Testis (tissue), 3 donors: ENCODE data around the gene TMA7. TPM values are rescaled to one million over a fixed set of nuclear protein-coding genes. Genes with fewer than 3 reads are reported as not detected.
A peak's percentile ranks its signal among the peaks of the same experiment; 100 is the strongest.

ENCODE experiments used
- DNase-seq: peaks from one replicate; pipeline ENCODE4 v3.0.0-alpha.2; 2019
- H3K27ac ChIP-seq, 2 donors: fragments of 200-600 bp; sonication (generic); one replicate each; pipeline ENCODE4 v1.5.1; 2019
- H3K27me3 ChIP-seq: fragments of 200-600 bp; sonication (generic); one replicate; pipeline ENCODE4 v1.5.1; 2019
- H3K36me3 ChIP-seq: fragments of 200-600 bp; sonication (generic); one replicate; pipeline ENCODE4 v1.5.1; 2017; ENCODE audit warnings: low read depth; ENCODE audit errors: missing control alignments
- H3K4me1 ChIP-seq: fragments of 200-600 bp; sonication (generic); one replicate; pipeline ENCODE4 v1.5.1; 2019
- H3K4me3 ChIP-seq, 2 donors: fragments of 200-600 bp; sonication (generic); one replicate each; pipeline ENCODE4 v1.5.1; 2017 to 2019
- H3K9me3 ChIP-seq: fragments of 200-600 bp; sonication (generic); one replicate; pipeline ENCODE4 v1.5.1; 2017
- CTCF ChIP-seq, 3 experiments: fragments of 450-650 bp in 2 of 3; fragments of 200-600 bp in 1 of 3; sonication (generic) in 1 of 3; IDR thresholded peaks; one replicate each; pipeline ENCODE4 v1.5.1; 2016 to 2019; ENCODE audit warnings: antibody characterized with exemption in 3 of 3, mild to moderate bottlenecking in 2 of 3, moderate library complexity in 1 of 3
- POLR2A ChIP-seq: fragments of 450-650 bp; IDR thresholded peaks from one replicate; pipeline ENCODE4 v1.6.1; 2017; ENCODE audit warnings: antibody characterized with exemption, mild to moderate bottlenecking, moderate library complexity
- WGBS, 2 donors: methylation state at CpG; one replicate each; pipeline ENCODE4 v1.1.5; 2018; 5-methylcytosine and 5-hydroxymethylcytosine counted together
- intact Hi-C: fragments of 100-400 bp; cut with DNase I; formaldehyde crosslinking; loops from one replicate; pipeline ENCODE4 v1.15.1; 2023; ENCODE audit warnings: low total_unique reads
- polyA plus RNA-seq: library from polyadenylated mRNA; stranded (reverse); fragments of 350-450 nt; fragmentation: Illumina TruSeq; extraction: RNeasy Lipid Tissue Mini Kit (QIAGEN cat#74804); gene quantifications from one replicate; pipeline ENCODE4 v1.2.3, GENCODE V29; 2014; ENCODE audit warnings: low read depth, low replicate concordance; ENCODE audit not compliant: insufficient read depth
- total RNA-seq, 2 donors: library from RNA; depleted of rRNA; stranded (reverse); fragments of >200 nt; gene quantifications; one replicate each; pipeline ENCODE4 v1.2.3, GENCODE V29; 2016

The TMA7 gene
- total and polyA plus RNA-seq, 3 donors from 2014 or later: 380 to 425 (median 393) TPM

DNA sequence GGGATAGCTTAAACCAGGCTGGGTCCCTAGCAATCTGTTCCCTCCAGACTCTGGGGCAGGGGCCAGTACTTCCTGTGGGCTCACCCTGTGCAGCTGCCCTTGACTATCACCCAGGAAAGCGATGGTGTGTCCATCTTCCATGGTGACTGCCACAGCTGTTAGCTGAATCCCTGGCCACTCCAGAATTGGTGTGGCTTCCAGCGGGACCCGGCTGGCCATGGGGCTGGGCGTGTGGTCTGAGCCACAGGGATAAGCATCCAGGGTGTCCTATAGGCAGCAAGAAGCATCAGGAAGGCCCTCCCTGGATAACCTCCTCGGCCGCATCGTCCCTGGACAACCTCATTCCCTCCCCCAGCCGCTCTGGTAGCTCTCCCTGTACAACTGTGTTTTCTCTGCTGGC is 17.4 kb upstream of the TMA7 start:
- Histone ChIP-seq H3K36me3 (no peaks in the 10 kb centered on the region), H3K27ac (no peak overlapping the region), H3K4me3 (no peak overlapping the region), H3K27me3 (no peaks in the 10 kb centered on the region), H3K4me1 (peaks cover 31% of the 10 kb centered on the region), H3K9me3 (no peaks in the 10 kb centered on the region)
- TF ChIP-seq CTCF (IDR thresholded peaks at IDR 0.05): no peak
- TF ChIP-seq POLR2A: no peak
- 75 to 92% methylated on average over 8 of the region's 8 CpGs for WGBS, 2 donors
- DNase-seq: no peak
- intact Hi-C loops: no loop called here

DNA sequence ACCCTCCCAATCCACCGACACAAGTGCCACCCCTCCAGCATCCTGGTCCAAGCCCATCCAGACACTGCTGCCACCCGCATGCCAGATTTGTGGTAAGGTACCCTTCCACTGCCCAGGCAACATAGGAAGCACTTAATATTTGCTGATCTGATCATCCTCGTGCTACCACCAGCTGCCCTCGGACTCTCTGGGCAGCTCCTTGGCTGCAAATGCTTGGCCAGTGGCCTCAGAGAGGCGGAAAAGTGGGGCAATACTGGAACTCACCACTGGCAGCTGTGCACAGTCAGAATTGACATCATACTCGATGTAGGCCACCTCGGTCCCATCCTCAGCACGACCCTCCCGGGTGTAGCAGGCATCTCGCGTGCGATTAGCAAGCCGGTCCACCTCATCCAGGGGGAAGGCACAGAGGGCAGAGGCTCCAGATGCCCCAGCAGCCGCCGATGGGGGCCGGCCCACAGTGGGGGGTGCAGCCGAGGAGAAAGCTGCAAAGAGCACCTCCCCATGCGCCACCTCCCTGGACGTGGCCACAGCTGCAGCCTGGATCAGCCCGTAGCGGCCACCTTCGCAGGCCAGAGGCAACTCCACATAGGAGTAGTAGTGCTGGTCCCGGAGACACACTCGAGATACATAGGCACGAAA is 16.7 kb upstream of the TMA7 start:
- H3K36me3 ChIP-seq: no peaks in the 10 kb centered on the region
- peaks cover 38% of the 10 kb centered on the region for H3K4me1 ChIP-seq
- H3K27ac ChIP-seq: no peak overlapping the region
- TF ChIP-seq CTCF (IDR thresholded peaks at IDR 0.05) (no peak), POLR2A (no peak)
- H3K4me3 ChIP-seq: no peak overlapping the region
- no peak for DNase-seq
- WGBS, 2 donors: 95 to 98% methylated on average over 16 to 25 of the region's 25 CpGs
- intact Hi-C loops: no loop called here
- no peaks in the 10 kb centered on the region for H3K9me3 ChIP-seq
- H3K27me3 ChIP-seq: no peaks in the 10 kb centered on the region

DNA sequence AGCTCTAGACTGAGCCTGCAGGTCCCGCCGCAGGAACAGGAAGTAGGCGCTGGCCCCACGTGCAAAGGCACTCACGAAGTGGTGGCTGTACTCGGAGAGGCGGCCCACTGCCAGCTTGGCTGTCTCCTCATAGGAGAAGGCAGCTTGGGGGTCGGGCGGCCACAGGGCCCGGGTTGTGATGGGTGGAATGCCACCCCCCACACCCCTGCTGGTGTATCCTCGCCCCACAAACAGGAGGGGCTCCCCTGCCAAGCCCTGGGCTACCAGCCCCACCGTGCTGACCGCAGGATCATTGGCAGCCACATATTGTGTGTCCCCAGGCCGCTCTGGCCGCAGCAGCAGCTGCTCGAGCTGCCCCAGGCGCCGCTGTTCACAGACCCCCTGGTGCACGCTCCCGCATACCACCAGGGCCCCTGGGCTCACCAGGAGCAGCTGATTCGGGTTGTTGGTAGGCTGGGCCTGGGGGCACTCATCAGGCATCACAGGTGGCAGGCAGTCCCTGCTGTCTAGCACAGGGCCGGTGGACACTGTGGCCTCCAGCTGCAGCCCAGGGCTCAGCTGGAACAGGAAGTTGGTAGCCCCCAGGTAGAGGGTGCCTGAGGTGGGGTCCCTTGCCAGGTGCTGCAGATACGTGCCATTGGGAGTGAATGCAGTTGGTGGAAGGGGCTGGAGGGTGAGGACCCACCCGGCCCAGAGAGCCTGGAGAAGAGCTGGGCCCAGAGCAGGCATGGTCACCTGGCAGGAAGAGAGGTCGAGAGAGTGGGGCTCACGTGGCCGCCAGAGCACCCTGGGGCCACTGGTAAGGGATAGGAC is 16.0 kb upstream of the TMA7 start:
- Histone ChIP-seq H3K4me1 (peaks cover 41% of the 10 kb centered on the region), H3K27me3 (no peaks in the 10 kb centered on the region), H3K36me3 (no peaks in the 10 kb centered on the region), H3K4me3 (no peak overlapping the region), H3K9me3 (no peaks in the 10 kb centered on the region), H3K27ac (no peak overlapping the region)
- intact Hi-C loops: no loop called here
- TF ChIP-seq POLR2A (no peak), CTCF (IDR thresholded peaks at IDR 0.05) (no peak)
- DNase-seq: no peak
- 89 to 93% methylated on average over 7 to 25 of the region's 27 CpGs for WGBS, 2 donors

- intact Hi-C loops: no loop called here
- no peak for TF ChIP-seq POLR2A
- TF ChIP-seq CTCF (IDR thresholded peaks at IDR 0.05): no peak
- peaks cover 48% of the 10 kb centered on the region for H3K4me1 ChIP-seq
- H3K27ac ChIP-seq: peak overlapping the region in 1 of 2 donors; percentile 5
- DNase-seq: peak; percentile 37
- no peaks in the 10 kb centered on the region for H3K9me3 ChIP-seq
- WGBS, 2 donors: 39 to 75% methylated on average over 2 to 13 of the region's 13 CpGs
- H3K4me3 ChIP-seq: no peak overlapping the region
- H3K27me3 ChIP-seq: no peaks in the 10 kb centered on the region
- no peaks in the 10 kb centered on the region for H3K36me3 ChIP-seq
Observed at GRCh38 chr3:48425281-48425812, 14.7 kb upstream of the TMA7 start.
